Neural progenitor cell (in vitro differentiated cells): ENCODE results near the gene RBM47. TPM values are rescaled to one million over a fixed set of nuclear protein-coding genes. Genes with fewer than 3 reads are reported as not detected.

Experiments
- DNase-seq: peaks from one replicate; pipeline ENCODE4 v3.0.0-alpha.2; 2016; ENCODE audit warnings: low spot score
- H2AFZ ChIP-seq: fragments of 200-600 bp; sonication (generic); replicated peaks from 2 replicates; pipeline ENCODE4 v1.6.1; 2016; ENCODE audit warnings: antibody characterized with exemption
- H3F3A ChIP-seq: fragments of 200-600 bp; sonication (generic); 2 replicates; pipeline ENCODE4 v1.6.1; 2016; ENCODE audit warnings: antibody characterized with exemption, low read depth
- H3K27ac ChIP-seq: fragments of 200-600 bp; sonication (generic); 2 replicates; pipeline ENCODE4 v1.5.1; 2016; ENCODE audit warnings: mild to moderate bottlenecking
- H3K27me3 ChIP-seq: fragments of 200-600 bp; sonication (generic); 2 replicates; pipeline ENCODE4 v1.6.1; 2016; ENCODE audit warnings: mild to moderate bottlenecking, moderate library complexity
- H3K36me3 ChIP-seq: fragments of 200-600 bp; sonication (generic); 2 replicates; pipeline ENCODE4 v1.5.1; 2016
- H3K4me1 ChIP-seq: fragments of 200-600 bp; sonication (generic); 2 replicates; pipeline ENCODE4 v1.6.1; 2016; ENCODE audit warnings: mixed run types
- H3K4me2 ChIP-seq: fragments of 200-600 bp; sonication (generic); 2 replicates; pipeline ENCODE4 v1.6.1; 2016
- H3K4me3 ChIP-seq: fragments of 200-600 bp; sonication (generic); 2 replicates; pipeline ENCODE4 v1.5.1; 2016
- H3K79me2 ChIP-seq: fragments of 200-600 bp; sonication (generic); 2 replicates; pipeline ENCODE4 v1.6.1; 2016; ENCODE audit warnings: low read depth
- H3K9ac ChIP-seq: fragments of 200-600 bp; sonication (generic); 2 replicates; pipeline ENCODE4 v1.6.1; 2016
- H3K9me3 ChIP-seq: fragments of 200-600 bp; sonication (generic); 2 replicates; pipeline ENCODE4 v1.5.1; 2016; ENCODE audit warnings: low read depth
- H4K20me1 ChIP-seq: fragments of 200-600 bp; sonication (generic); 2 replicates; pipeline ENCODE4 v1.6.1; 2016; ENCODE audit warnings: low read depth
- H3K27ac Mint-ChIP-seq: 3 replicates; pipeline ENCODE4 v1.8.0; 2021; ENCODE audit warnings: mixed read lengths
- H3K27me3 Mint-ChIP-seq: 2 replicates; pipeline ENCODE4 v1.8.0; 2022; ENCODE audit warnings: low read depth, mild to moderate bottlenecking, inconsistent platforms, moderate library complexity, mixed read lengths; ENCODE audit not compliant: insufficient read depth
- H3K36me3 Mint-ChIP-seq: 3 replicates; pipeline ENCODE4 v1.8.0; 2021; ENCODE audit warnings: mixed read lengths
- H3K4me1 Mint-ChIP-seq: 3 replicates; pipeline ENCODE4 v1.8.0; 2021; ENCODE audit warnings: mixed read lengths
- H3K4me3 Mint-ChIP-seq: 3 replicates; pipeline ENCODE4 v1.8.0; 2021; ENCODE audit warnings: mild to moderate bottlenecking, moderate library complexity, mixed read lengths
- H3K9me3 Mint-ChIP-seq: 3 replicates; pipeline ENCODE4 v1.8.0; 2020; ENCODE audit warnings: mixed read lengths
- CTCF ChIP-seq: fragments of 200-600 bp; sonication (generic); IDR thresholded peaks from 2 replicates; pipeline ENCODE4 v1.5.1; 2017; ENCODE audit warnings: antibody characterized with exemption, mild to moderate bottlenecking
- EZH2 ChIP-seq: fragments of 200-600 bp; sonication (generic); IDR thresholded peaks from 2 replicates; pipeline ENCODE4 v1.6.1; 2017; ENCODE audit warnings: antibody characterized with exemption, mild to moderate bottlenecking, moderate library complexity
- EZH2phosphoT487 ChIP-seq: fragments of 200-600 bp; sonication (generic); IDR thresholded peaks from 2 replicates; pipeline ENCODE4 v1.6.1; 2017; ENCODE audit warnings: antibody characterized with exemption
- total RNA-seq: library from RNA; depleted of rRNA; stranded (reverse); fragments of >200 nt; gene quantifications from 2 replicates; pipeline ENCODE4 v1.2.3, GENCODE V29; 2015; ENCODE audit warnings: low replicate concordance

Gene RBM47
- total RNA-seq, 1 donor from 2014 or later = 2.9 TPM

GRCh38 chr4:40401096-40401495 lies 228.6 kb downstream of the RBM47 start:
- Histone ChIP-seq H3K27me3 (no peaks in the 10 kb centered on the region), H2AFZ (no peak overlapping the region), H3K9me3 (no peaks in the 10 kb centered on the region), H3K4me2 (no peak overlapping the region), H4K20me1 (no peaks in the 10 kb centered on the region), H3K9ac (no peak overlapping the region), H3K27ac (no peak overlapping the region), H3F3A (peaks cover 5% of the 10 kb centered on the region), H3K79me2 (no peaks in the 10 kb centered on the region), H3K4me3 (no peak overlapping the region), H3K4me1 (peaks cover 11% of the 10 kb centered on the region), H3K36me3 (no peaks in the 10 kb centered on the region)
- no peak for TF ChIP-seq CTCF
- no peak for TF ChIP-seq EZH2
- TF ChIP-seq EZH2phosphoT487 = no peak
- H3K4me3 Mint-ChIP-seq = no peak overlapping the region
- peaks cover 14% of the 10 kb centered on the region for H3K4me1 Mint-ChIP-seq
- H3K36me3 Mint-ChIP-seq = peaks cover 1% of the 10 kb centered on the region
- peaks cover 5% of the 10 kb centered on the region for H3K9me3 Mint-ChIP-seq
- peaks cover 2% of the 10 kb centered on the region for H3K27me3 Mint-ChIP-seq
- DNase-seq = no peak
- no peak overlapping the region for H3K27ac Mint-ChIP-seq

GRCh38 chr4:40399578-40399977 lies 230.1 kb downstream of the RBM47 start:
- no peaks in the 10 kb centered on the region for H3K9me3 Mint-ChIP-seq
- Histone ChIP-seq H3F3A (peaks cover 6% of the 10 kb centered on the region), H4K20me1 (no peaks in the 10 kb centered on the region), H3K9ac (no peak overlapping the region), H3K79me2 (no peaks in the 10 kb centered on the region), H3K27me3 (no peaks in the 10 kb centered on the region), H3K4me3 (no peak overlapping the region), H3K4me1 (peaks cover 17% of the 10 kb centered on the region), H3K9me3 (no peaks in the 10 kb centered on the region), H3K4me2 (no peak overlapping the region), H2AFZ (peak overlapping the region; percentile 52), H3K36me3 (no peaks in the 10 kb centered on the region), H3K27ac (peak overlapping the region; percentile 31)
- H3K27ac Mint-ChIP-seq = peak overlapping the region; percentile 11
- H3K27me3 Mint-ChIP-seq = peaks cover 2% of the 10 kb centered on the region
- no peak for TF ChIP-seq EZH2phosphoT487
- no peak for TF ChIP-seq EZH2
- no peak for TF ChIP-seq CTCF
- H3K36me3 Mint-ChIP-seq = no peaks in the 10 kb centered on the region
- no peak for DNase-seq
- no peak overlapping the region for H3K4me3 Mint-ChIP-seq
- H3K4me1 Mint-ChIP-seq = peaks cover 25% of the 10 kb centered on the region

GRCh38 chr4:40395908-40396793 lies 233.5 kb downstream of the RBM47 start:
- Mint-ChIP-seq H3K9me3 (no peaks in the 10 kb centered on the region), H3K4me3 (no peak overlapping the region), H3K27ac (peak overlapping the region; percentile 91), H3K27me3 (peaks cover 2% of the 10 kb centered on the region), H3K4me1 (peaks cover 25% of the 10 kb centered on the region), H3K36me3 (no peaks in the 10 kb centered on the region)
- peaks cover 17% of the 10 kb centered on the region for H3K4me1 ChIP-seq
- H3K27ac ChIP-seq = no peak overlapping the region
- no peaks in the 10 kb centered on the region for H3K9me3 ChIP-seq
- H4K20me1 ChIP-seq = no peaks in the 10 kb centered on the region
- H3K36me3 ChIP-seq = no peaks in the 10 kb centered on the region
- H3F3A ChIP-seq = peaks cover 9% of the 10 kb centered on the region
- peak overlapping the region; percentile 4 for H3K4me2 ChIP-seq
- H3K79me2 ChIP-seq = no peaks in the 10 kb centered on the region
- no peaks in the 10 kb centered on the region for H3K27me3 ChIP-seq
- H3K9ac ChIP-seq = no peak overlapping the region
- TF ChIP-seq CTCF = no peak
- TF ChIP-seq EZH2phosphoT487 = no peak
- no peak for TF ChIP-seq EZH2
- H3K4me3 ChIP-seq = no peak overlapping the region
- H2AFZ ChIP-seq = peak overlapping the region; percentile 85
- DNase-seq = peak; percentile 14
